ENCODE data around the gene SLC24A4.

Gene SLC24A4

DNA sequence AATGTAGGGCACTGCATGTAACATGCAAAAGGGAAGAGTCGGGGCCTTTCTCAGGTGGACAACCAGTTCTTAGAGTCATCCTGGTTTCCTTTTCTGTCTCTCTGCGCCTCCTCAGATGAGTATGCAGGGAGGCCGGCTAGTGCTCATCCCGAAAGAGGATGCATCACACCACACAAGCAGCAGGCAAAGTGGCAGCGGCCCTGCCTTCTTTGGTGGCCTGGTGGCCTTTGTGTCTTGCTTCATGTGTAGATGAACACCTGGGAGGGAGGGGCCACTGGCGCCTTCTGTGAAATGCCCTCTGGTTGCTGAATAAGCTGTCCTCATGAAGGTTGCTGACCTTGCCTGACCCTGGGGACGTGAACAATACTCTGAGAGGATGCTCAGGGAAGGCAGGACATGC is 18.0 kb downstream of the SLC24A4 start:
- no peak for DNase-seq
- in situ Hi-C loops (cut with HindIII; ENCODE audit: low pct_ligation_motif_present, low sequenced_read_pairs): no loop called here
- no peak overlapping the region for H3K27ac ChIP-seq
- no peaks in the 10 kb centered on the region for H3K36me3 ChIP-seq (replicated peaks)
- H3K4me3 ChIP-seq (ENCODE audit: low read depth, low read length): no peak overlapping the region
- TF ChIP-seq, protein P1, sequence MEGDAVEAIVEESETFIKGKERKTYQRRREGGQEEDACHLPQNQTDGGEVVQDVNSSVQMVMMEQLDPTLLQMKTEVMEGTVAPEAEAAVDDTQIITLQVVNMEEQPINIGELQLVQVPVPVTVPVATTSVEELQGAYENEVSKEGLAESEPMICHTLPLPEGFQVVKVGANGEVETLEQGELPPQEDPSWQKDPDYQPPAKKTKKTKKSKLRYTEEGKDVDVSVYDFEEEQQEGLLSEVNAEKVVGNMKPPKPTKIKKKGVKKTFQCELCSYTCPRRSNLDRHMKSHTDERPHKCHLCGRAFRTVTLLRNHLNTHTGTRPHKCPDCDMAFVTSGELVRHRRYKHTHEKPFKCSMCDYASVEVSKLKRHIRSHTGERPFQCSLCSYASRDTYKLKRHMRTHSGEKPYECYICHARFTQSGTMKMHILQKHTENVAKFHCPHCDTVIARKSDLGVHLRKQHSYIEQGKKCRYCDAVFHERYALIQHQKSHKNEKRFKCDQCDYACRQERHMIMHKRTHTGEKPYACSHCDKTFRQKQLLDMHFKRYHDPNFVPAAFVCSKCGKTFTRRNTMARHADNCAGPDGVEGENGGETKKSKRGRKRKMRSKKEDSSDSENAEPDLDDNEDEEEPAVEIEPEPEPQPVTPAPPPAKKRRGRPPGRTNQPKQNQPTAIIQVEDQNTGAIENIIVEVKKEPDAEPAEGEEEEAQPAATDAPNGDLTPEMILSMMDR (IDR thresholded peaks at IDR 0.05; ENCODE audit: low read depth, low read length, missing control alignments): no peak
- no peaks in the 10 kb centered on the region for H3K27me3 ChIP-seq (replicated peaks)

DNA sequence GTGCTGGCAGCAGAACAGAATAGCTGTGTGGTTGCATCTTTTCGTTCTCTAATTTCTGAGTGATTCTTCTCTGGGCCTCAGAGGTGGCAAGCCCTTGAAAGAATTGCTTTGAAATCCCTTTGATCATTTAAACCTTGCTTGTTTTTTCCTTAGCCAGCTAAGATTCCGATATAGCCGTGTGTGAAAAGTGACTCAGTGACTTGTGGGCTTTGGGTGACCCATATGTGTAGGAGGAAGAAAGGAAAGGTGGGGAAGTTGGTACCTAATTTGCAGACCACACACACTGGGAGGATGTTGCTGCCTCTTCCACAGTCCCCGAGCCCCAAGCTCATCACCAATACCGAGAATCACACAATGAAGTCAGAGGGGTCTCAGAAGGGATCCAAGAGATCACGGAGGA is 18.8 kb downstream of the SLC24A4 start:
- in situ Hi-C loops (cut with HindIII; ENCODE audit: low pct_ligation_motif_present, low sequenced_read_pairs): no loop called here
- Histone ChIP-seq H3K27me3 (replicated peaks) (no peaks in the 10 kb centered on the region), H3K4me3 (ENCODE audit: low read depth, low read length) (no peak overlapping the region), H3K36me3 (replicated peaks) (no peaks in the 10 kb centered on the region), H3K27ac (no peak overlapping the region)
- DNase-seq: no peak
- TF ChIP-seq, protein P1 (IDR thresholded peaks at IDR 0.05; ENCODE audit: low read depth, low read length, missing control alignments): no peak

DNA sequence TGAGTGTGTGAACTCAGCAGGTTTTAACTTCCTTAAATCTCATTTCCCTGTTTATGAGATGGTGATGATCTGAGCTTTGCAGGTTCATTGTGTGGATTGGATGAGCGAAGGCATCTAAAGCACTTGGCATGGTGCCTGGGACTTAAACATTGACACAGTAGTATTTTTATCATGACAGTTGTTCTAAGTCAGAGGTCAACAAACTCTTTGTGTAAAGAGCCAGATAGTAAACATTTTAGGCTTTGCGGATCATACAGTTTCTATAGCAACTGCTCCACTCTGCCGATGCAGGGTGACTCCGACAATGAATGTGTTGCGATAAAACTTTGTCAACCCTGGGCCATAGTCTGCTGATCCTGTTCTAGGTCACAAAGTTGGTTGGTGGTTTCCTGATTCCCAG is 25.2 kb downstream of the SLC24A4 start:
- TF ChIP-seq, protein P1 (IDR thresholded peaks at IDR 0.05; ENCODE audit: low read depth, low read length, missing control alignments): no peak
- no peak overlapping the region for H3K27ac ChIP-seq
- no peaks in the 10 kb centered on the region for H3K27me3 ChIP-seq (replicated peaks)
- no peaks in the 10 kb centered on the region for H3K36me3 ChIP-seq (replicated peaks)
- DNase-seq: no peak
- in situ Hi-C loops (cut with HindIII; ENCODE audit: low pct_ligation_motif_present, low sequenced_read_pairs): no loop called here
- H3K4me3 ChIP-seq (ENCODE audit: low read depth, low read length): no peak overlapping the region

DNA sequence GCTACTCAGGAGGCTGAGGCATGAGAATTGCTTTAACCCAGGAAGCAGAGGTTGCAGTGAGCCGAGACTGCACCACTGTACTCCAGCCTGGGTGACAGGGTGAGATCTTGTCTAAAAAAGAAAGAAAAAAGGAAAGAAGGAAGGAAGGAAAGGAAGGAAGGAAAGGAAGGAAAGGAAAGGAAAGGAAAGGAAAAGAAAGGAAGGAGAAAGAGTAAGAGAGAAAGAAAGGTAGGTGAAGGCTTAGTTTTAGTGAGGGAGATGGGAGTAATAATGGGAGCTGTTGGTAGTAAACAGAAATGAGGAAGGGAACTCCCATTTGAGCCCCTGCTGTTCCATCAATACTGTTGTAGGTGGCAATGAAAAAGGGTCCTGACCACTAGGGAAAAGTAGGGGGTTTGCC is 28.8 kb downstream of the SLC24A4 start:
- H3K36me3 ChIP-seq (replicated peaks): no peaks in the 10 kb centered on the region
- H3K27me3 ChIP-seq (replicated peaks): no peaks in the 10 kb centered on the region
- DNase-seq: no peak
- in situ Hi-C loops (cut with HindIII; ENCODE audit: low pct_ligation_motif_present, low sequenced_read_pairs): no loop called here
- no peak overlapping the region for H3K4me3 ChIP-seq (ENCODE audit: low read depth, low read length)
- TF ChIP-seq, protein P1 (IDR thresholded peaks at IDR 0.05; ENCODE audit: low read depth, low read length, missing control alignments): no peak
- no peak overlapping the region for H3K27ac ChIP-seq

DNA sequence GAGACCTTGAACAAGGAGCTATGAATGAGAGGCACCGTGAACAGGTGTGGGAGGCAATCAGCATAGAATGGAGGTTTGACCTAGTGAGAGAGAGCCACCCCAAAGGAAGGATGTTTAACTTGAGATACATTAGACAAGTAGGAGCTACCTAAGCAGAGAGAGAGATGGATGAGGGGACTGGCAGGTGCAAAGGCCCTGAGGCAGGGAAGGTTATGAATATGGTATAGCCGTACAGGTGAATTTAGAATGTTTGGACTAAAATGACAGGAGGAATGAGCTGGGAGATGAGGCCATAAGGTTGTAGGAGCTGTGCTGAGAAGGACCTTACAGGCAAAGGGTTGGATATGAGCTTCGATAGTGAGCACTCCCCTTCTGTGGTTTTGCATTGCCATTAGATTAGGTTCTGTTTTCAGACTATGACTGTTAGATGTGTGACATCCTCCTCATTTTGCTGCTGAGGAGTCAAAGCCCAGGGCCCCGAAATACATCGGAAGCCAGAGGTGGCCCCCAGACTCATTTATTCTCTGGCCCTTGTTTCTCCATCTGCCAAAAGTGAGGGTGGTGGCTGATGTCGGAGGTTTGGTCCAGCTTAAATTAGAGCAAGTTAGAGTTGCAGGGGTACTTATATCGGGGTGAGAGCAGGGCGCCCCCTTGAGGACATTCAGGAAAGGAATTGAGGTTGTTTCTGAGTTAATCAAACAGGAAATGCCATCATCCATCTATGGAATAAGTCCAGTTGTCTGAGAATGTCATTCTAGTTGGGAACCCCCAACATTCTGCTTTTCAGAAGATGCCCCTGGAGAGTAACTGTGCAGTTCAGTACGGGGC is 29.4 kb downstream of the SLC24A4 start:
- H3K36me3 ChIP-seq (replicated peaks): no peaks in the 10 kb centered on the region
- DNase-seq: peak; percentile 5
- H3K27ac ChIP-seq: no peak overlapping the region
- H3K27me3 ChIP-seq (replicated peaks): no peaks in the 10 kb centered on the region
- no peak overlapping the region for H3K4me3 ChIP-seq (ENCODE audit: low read depth, low read length)
- TF ChIP-seq, protein P1 (IDR thresholded peaks at IDR 0.05; ENCODE audit: low read depth, low read length, missing control alignments): peak; percentile 51
- in situ Hi-C loops (cut with HindIII; ENCODE audit: low pct_ligation_motif_present, low sequenced_read_pairs): no loop called here

DNA sequence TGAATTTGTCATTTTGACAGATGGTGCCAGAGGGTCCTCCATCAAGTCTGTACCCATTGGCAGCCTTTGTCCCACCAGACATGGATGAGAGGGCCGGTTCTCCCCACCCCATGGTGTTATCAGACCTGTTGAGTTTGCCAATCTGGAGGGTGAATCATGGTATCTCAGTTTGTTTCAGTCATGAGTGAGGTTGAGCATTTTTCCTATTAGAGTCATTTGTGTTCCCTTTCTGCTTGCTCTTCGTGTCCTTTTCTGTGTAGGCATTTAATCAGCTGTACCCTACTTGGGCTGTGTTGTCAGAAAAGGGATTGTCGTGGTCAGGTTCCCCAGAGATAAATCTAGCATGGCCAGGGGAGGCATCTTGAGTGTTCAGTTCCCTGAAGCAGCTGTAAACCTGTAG is 30.5 kb downstream of the SLC24A4 start:
- H3K4me3 ChIP-seq (ENCODE audit: low read depth, low read length): no peak overlapping the region
- in situ Hi-C loops (cut with HindIII; ENCODE audit: low pct_ligation_motif_present, low sequenced_read_pairs): no loop called here
- H3K27me3 ChIP-seq (replicated peaks): no peaks in the 10 kb centered on the region
- no peak for DNase-seq
- H3K36me3 ChIP-seq (replicated peaks): no peaks in the 10 kb centered on the region
- TF ChIP-seq, protein P1 (IDR thresholded peaks at IDR 0.05; ENCODE audit: low read depth, low read length, missing control alignments): no peak
- no peak overlapping the region for H3K27ac ChIP-seq

Data from brain microvascular endothelial cell (primary cell).